HepG2 (cell line): ENCODE measurements around the gene KCNB1.

ENCODE experiments used
- CHD2 ChIP-seq: IDR thresholded peaks from 2 replicates; pipeline ENCODE4 v1.6.1; 2011; ENCODE audit warnings: low read depth, low read length, improper control_type of control experiment
- JUN ChIP-seq: sonication (generic); formaldehyde crosslinking; IDR thresholded peaks from 2 replicates; pipeline ENCODE4 v1.4.0; 2020; ENCODE audit warnings: mild to moderate bottlenecking, missing genetic modification reagents
- KLF13 ChIP-seq: sonication (generic); formaldehyde crosslinking; IDR thresholded peaks from 2 replicates; pipeline ENCODE4 v1.4.0; 2020; ENCODE audit warnings: mild to moderate bottlenecking, missing genetic modification reagents
- MAZ ChIP-seq, 2 experiments: sonication (generic) in 1 of 2; formaldehyde crosslinking in 1 of 2; IDR thresholded peaks; 2 replicates each; pipeline versions ENCODE4 v1.5.0 to v1.6.1; 2012 to 2020; ENCODE audit warnings: low read depth in 2 of 2, mild to moderate bottlenecking in 2 of 2, borderline replicate concordance in 1 of 2, improper control_type of control experiment in 1 of 2, low read length in 1 of 2, missing genetic modification reagents in 1 of 2, moderate library complexity in 1 of 2
- POLR2A ChIP-seq, 2 experiments: IDR thresholded peaks; 2 replicates each; pipeline ENCODE4 v1.6.1; 2011; ENCODE audit warnings: low read depth in 2 of 2, low read length in 2 of 2, mild to moderate bottlenecking in 1 of 2, moderate library complexity in 1 of 2; ENCODE audit not compliant: insufficient read depth in 1 of 2
- TARDBP ChIP-seq: sonication (generic); formaldehyde crosslinking; IDR thresholded peaks from 2 replicates; pipeline ENCODE4 v1.8.0; 2022; ENCODE audit warnings: mild to moderate bottlenecking, missing genetic modification reagents
- TBP ChIP-seq: sonication (generic); formaldehyde crosslinking; IDR thresholded peaks from 2 replicates; pipeline ENCODE4 v1.5.0; 2020; ENCODE audit warnings: missing genetic modification reagents
- ZNF282 ChIP-seq: fragments of 450-650 bp; IDR thresholded peaks from 2 replicates; pipeline ENCODE4 v1.6.1; 2018; ENCODE audit not compliant: partially characterized antibody
- ZNF292 ChIP-seq: sonication (generic); formaldehyde crosslinking; IDR thresholded peaks from 2 replicates; pipeline ENCODE4 v1.8.1; 2022; ENCODE audit warnings: mild to moderate bottlenecking, low read depth, missing genetic modification reagents, borderline replicate concordance
- ZNF431 ChIP-seq: sonication (generic); formaldehyde crosslinking; IDR thresholded peaks from 2 replicates; pipeline ENCODE4 v1.9.0; 2022; ENCODE audit warnings: missing genetic modification reagents, low read depth, mild to moderate bottlenecking, borderline replicate concordance
- ZNF83 ChIP-seq: sonication (generic); formaldehyde crosslinking; IDR thresholded peaks from 2 replicates; pipeline ENCODE4 v1.4.0; 2020; ENCODE audit warnings: missing genetic modification reagents, mild to moderate bottlenecking, borderline replicate concordance
- ZSCAN21 ChIP-seq: sonication (generic); formaldehyde crosslinking; IDR thresholded peaks from 2 replicates; pipeline ENCODE4 v1.8.0; 2022; ENCODE audit warnings: mild to moderate bottlenecking, missing genetic modification reagents, moderate library complexity, borderline replicate concordance
- TF ChIP-seq, protein P1 (sequence below): sonication (generic); formaldehyde crosslinking; IDR thresholded peaks from 2 replicates; pipeline ENCODE4 v1.5.0; 2020; ENCODE audit warnings: mild to moderate bottlenecking, missing genetic modification reagents, moderate library complexity

DNA sequence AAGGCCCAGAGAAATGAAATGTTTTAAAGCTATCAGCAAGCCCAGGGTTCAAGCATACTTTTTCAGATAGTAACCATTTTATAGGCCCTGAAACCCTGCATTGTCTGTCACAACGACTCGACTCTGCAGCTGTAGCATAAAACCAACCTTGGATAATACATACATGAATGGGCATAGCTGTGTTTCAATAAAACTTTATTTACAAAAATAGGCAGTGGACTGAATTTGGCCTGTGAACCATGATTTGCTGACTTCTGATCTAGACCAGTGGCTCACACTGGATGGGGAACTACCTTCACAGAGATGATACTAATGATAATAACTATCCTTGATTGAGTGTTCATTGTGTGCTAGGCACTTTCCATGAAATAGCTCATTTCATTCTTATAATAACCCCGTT is 107.3 kb downstream of the KCNB1 start:
- TF ChIP-seq POLR2A (IDR thresholded peaks at IDR 0.05; ENCODE audit: insufficient read depth in 1 of 2, low read depth in 2 of 2, low read length in 2 of 2) (no peak), ZNF83 (CRISPR knock-in tag) (no peak), TARDBP (CRISPR knock-in tag) (no peak), ZNF431 (no peak), JUN (no peak), TBP (no peak), KLF13 (no peak), ZNF282 (no peak), ZSCAN21 (no peak), MAZ (IDR thresholded peaks at IDR 0.05; ENCODE audit: borderline replicate concordance, low read depth, low read length) (no peak), MAZ (CRISPR knock-in tag; IDR thresholded peaks at IDR 0.05; ENCODE audit: low read depth) (no peak), ZNF292 (no peak), CHD2 (no peak)
- TF ChIP-seq, protein P1, sequence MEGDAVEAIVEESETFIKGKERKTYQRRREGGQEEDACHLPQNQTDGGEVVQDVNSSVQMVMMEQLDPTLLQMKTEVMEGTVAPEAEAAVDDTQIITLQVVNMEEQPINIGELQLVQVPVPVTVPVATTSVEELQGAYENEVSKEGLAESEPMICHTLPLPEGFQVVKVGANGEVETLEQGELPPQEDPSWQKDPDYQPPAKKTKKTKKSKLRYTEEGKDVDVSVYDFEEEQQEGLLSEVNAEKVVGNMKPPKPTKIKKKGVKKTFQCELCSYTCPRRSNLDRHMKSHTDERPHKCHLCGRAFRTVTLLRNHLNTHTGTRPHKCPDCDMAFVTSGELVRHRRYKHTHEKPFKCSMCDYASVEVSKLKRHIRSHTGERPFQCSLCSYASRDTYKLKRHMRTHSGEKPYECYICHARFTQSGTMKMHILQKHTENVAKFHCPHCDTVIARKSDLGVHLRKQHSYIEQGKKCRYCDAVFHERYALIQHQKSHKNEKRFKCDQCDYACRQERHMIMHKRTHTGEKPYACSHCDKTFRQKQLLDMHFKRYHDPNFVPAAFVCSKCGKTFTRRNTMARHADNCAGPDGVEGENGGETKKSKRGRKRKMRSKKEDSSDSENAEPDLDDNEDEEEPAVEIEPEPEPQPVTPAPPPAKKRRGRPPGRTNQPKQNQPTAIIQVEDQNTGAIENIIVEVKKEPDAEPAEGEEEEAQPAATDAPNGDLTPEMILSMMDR = no peak
